Astrocyte (in vitro differentiated cells and primary cell): ENCODE data around the gene C5orf15.

ENCODE experiments used
- CTCF ChIP-seq: IDR thresholded peaks from 2 replicates; pipeline ENCODE4 v1.5.1; 2011; ENCODE audit warnings: low read depth, mild to moderate bottlenecking, inconsistent platforms, low read length, moderate library complexity; ENCODE audit not compliant: insufficient read depth
- EZH2 ChIP-seq: IDR thresholded peaks from 2 replicates; pipeline ENCODE4 v1.6.1; 2012; ENCODE audit warnings: mild to moderate bottlenecking, low read length, inconsistent platforms; ENCODE audit not compliant: insufficient read depth

- TF ChIP-seq CTCF (no peak), EZH2 (no peak)
Measured at GRCh38 chr5:133968204-133968980, at the start of gene C5orf15.
